Endothelial cell of umbilical vein (primary cell): Measurements from ENCODE around the gene ICAM1. TPM values are rescaled to one million over a fixed set of nuclear protein-coding genes. Genes with fewer than 3 reads are reported as not detected.

ENCODE experiments used
- BruUV-seq: library from RNA; stranded (reverse); fragments of 400-500 nt; replicated peaks from 2 replicates; lab custom pipeline; 2021; lab: Mats Ljungman, UMichigan
- CTCF ChIA-PET: fragments of 300-600, 350-600 bp; sonication (Branson Sonifier 250); formaldehyde crosslinking; loops from one replicate; lab custom pipeline; 2021; ENCODE audit warnings: antibody characterized with exemption, inconsistent platforms; lab: Charles Lee
- POLR2A ChIA-PET: fragments of 300-600, 350-600 bp; sonication (Branson Sonifier 250); formaldehyde crosslinking; loops from one replicate; lab custom pipeline; 2021; ENCODE audit warnings: antibody characterized with exemption, inconsistent platforms; lab: Charles Lee
- DNase-seq: peaks from one replicate; pipeline ENCODE4 v3.0.0-alpha.2; 2011; ENCODE audit warnings: low read depth, low spot score
- FAIRE-seq: peaks from 2 replicates; lab custom pipeline; 2011; peaks lifted over from hg19 to GRCh38; lab: Jason Lieb, UNC
- H2AFZ ChIP-seq: 2 replicates; pipeline ENCODE4 v1.6.0; 2012; ENCODE audit warnings: low read depth, low read length, control low read depth, inconsistent platforms
- H3K27ac ChIP-seq: 2 replicates; pipeline ENCODE4 v1.5.1; 2011; ENCODE audit warnings: low read depth, mild to moderate bottlenecking, control low read depth, low read length, moderate library complexity; ENCODE audit not compliant: insufficient read depth
- H3K27me3 ChIP-seq, 2 experiments: 2 replicates each; pipeline versions ENCODE4 v1.6.0 to v1.6.1; 2011; ENCODE audit warnings: low read length in 2 of 2, mixed read lengths in 1 of 2; ENCODE audit not compliant: control insufficient read depth in 2 of 2, insufficient read depth in 2 of 2
- H3K36me3 ChIP-seq, 2 experiments: 2 replicates in 1 of 2; 3 replicates in 1 of 2; pipeline ENCODE4 v1.5.1; 2011; ENCODE audit warnings: low read length in 2 of 2, mild to moderate bottlenecking in 1 of 2, moderate library complexity in 1 of 2; ENCODE audit not compliant: control insufficient read depth in 2 of 2, insufficient read depth in 2 of 2; ENCODE audit errors: extremely low read depth in 1 of 2
- H3K4me1 ChIP-seq: 3 replicates; pipeline ENCODE4 v1.5.1; 2011; ENCODE audit warnings: mild to moderate bottlenecking, low read length; ENCODE audit not compliant: control insufficient read depth, insufficient read depth; ENCODE audit errors: extremely low read depth
- H3K4me2 ChIP-seq: 2 replicates; pipeline ENCODE4 v1.6.1; 2011; ENCODE audit warnings: low read length, control low read depth, mixed read lengths; ENCODE audit not compliant: insufficient read depth
- H3K4me3 ChIP-seq, 3 experiments: fragments of 200-600 bp in 1 of 3; sonication (generic), shearing (Covaris generic) in 1 of 3; replicated peaks in 1 of 3; 2 replicates each; pipeline ENCODE4 v1.5.1; 2011 to 2016; ENCODE audit warnings: control low read depth in 3 of 3, low read length in 3 of 3, mild to moderate bottlenecking in 2 of 3, inconsistent platforms in 1 of 3, low read depth in 1 of 3, moderate library complexity in 1 of 3; ENCODE audit not compliant: insufficient read depth in 1 of 3
- H3K79me2 ChIP-seq: 2 replicates; pipeline ENCODE4 v1.6.0; 2012; ENCODE audit warnings: low read length, inconsistent platforms; ENCODE audit not compliant: control insufficient read depth, insufficient read depth
- H3K9ac ChIP-seq: replicated peaks from 2 replicates; pipeline ENCODE3; 2011; ENCODE audit warnings: low read length, control low read depth; ENCODE audit not compliant: insufficient read depth; ENCODE audit errors: extremely low read depth
- H3K9me1 ChIP-seq: replicated peaks from 3 replicates; pipeline ENCODE4 v1.6.0; 2011; ENCODE audit warnings: mild to moderate bottlenecking, low read length; ENCODE audit not compliant: control insufficient read depth, insufficient read depth; ENCODE audit errors: extremely low read depth
- H3K9me3 ChIP-seq: replicated peaks from 2 replicates; pipeline ENCODE4 v1.5.1; 2012; ENCODE audit warnings: low read length, inconsistent platforms; ENCODE audit not compliant: control insufficient read depth, insufficient read depth
- H4K20me1 ChIP-seq: replicated peaks from 2 replicates; pipeline ENCODE3; 2011; ENCODE audit warnings: mild to moderate bottlenecking, low read length; ENCODE audit not compliant: control insufficient read depth, insufficient read depth; ENCODE audit errors: extremely low read depth
- EZH2 ChIP-seq: IDR thresholded peaks from 2 replicates; pipeline ENCODE4 v1.6.1; 2012; ENCODE audit warnings: borderline replicate concordance, low read depth, mild to moderate bottlenecking, moderate library complexity, low read length, inconsistent platforms; ENCODE audit not compliant: severe bottlenecking
- GATA2 ChIP-seq: IDR thresholded peaks from 2 replicates; pipeline ENCODE4 v1.7.0; 2011; ENCODE audit warnings: low read depth, mild to moderate bottlenecking, moderate library complexity, mixed read lengths, low read length; ENCODE audit not compliant: insufficient read length, insufficient read depth
- JUN ChIP-seq: IDR thresholded peaks from 2 replicates; pipeline ENCODE4 v1.6.1; 2011; ENCODE audit warnings: borderline replicate concordance, low read depth; ENCODE audit not compliant: insufficient read length, insufficient read depth
- MAX ChIP-seq: IDR thresholded peaks from 2 replicates; pipeline ENCODE4 v1.6.1; 2011; ENCODE audit not compliant: insufficient read depth, insufficient read length
- dilution Hi-C: fragments of 300-500 bp; cut with MboI; formaldehyde crosslinking; loops from one replicate; pipeline ENCODE4 v1.15.0; 2019; ENCODE audit warnings: low sequenced_read_pairs; ENCODE audit not compliant: extremely low pct_ligation_motif_present
- intact Hi-C: fragments of 100-400 bp; cut with micrococcal nuclease; formaldehyde crosslinking; loops from one replicate; pipeline ENCODE4 v1.10.0; 2022
- polyA plus RNA-seq, 4 experiments: library from polyadenylated mRNA; depleted of rRNA in 3 of 4; stranded (reverse) in 3 of 4; unstranded in 1 of 4; fragments of >200 nt; gene quantifications; 2 replicates each; pipeline versions ENCODE4 v1.2.1 to v1.2.3, GENCODE V29; 2011 to 2012; ENCODE audit warnings: missing spikeins in 1 of 4
- total RNA-seq: library from RNA; stranded (reverse); gene quantifications from 2 replicates; pipeline ENCODE4 v1.2.3, GENCODE V29; 2021
- TF ChIP-seq, protein P1 (sequence below), 2 donors: IDR thresholded peaks; 1 replicate in 1 of 2; 2 replicates in 1 of 2; pipeline ENCODE4 v1.5.1; 2011; ENCODE audit warnings: low read length in 2 of 2, mild to moderate bottlenecking in 2 of 2, moderate library complexity in 2 of 2, control low read depth in 1 of 2, inconsistent platforms in 1 of 2, low read depth in 1 of 2; ENCODE audit not compliant: insufficient read depth in 1 of 2; ENCODE audit errors: extremely low read depth in 1 of 2

The ICAM1 gene
- total and polyA plus RNA-seq, 2 donors (not counting 3 experiments of a cell fraction or from before 2014, with no cell fraction given), result 20.5 to 30.4 TPM

DNA sequence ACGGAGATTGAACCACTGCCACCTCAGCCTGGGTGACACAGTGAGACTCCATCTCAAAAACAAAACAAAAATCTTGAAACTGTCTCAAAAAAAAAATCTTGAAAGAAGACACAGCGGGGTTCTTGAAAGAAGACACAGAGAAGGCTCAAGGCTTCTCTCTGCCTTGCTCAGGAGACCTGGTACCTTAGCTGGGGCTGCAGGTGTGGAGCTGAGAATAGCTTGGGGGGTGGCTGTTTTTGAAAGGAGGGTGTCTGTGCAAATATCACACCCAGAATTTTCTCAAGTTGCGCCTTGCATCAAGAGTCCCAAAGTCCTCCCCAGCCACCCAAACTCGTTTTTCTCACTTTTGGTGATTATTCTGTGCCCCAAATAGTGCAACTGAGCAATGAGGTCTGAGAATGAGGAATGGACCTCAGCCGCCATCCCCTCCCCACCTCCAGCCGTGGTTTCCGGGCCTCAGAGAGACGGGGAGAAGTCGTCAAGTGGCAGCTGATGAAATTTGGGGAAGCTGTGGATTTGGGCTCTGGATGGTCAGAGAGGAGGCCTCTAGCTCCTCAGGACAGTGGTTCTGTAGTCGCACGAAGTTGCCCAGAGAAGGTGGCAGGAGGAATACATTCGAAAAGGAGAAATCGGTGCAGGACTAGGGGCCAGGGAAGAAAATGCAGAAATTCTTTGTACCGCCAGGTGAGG is 48.6 kb upstream of the ICAM1 start:
- no peaks in the 10 kb centered on the region for H3K27me3 ChIP-seq
- H3K4me2 ChIP-seq, result no peak overlapping the region
- H3K79me2 ChIP-seq, result no peaks in the 10 kb centered on the region
- H3K4me3 ChIP-seq, result no peak overlapping the region
- intact Hi-C loops (no loop called here), dilution Hi-C loops (no loop called here)
- H4K20me1 ChIP-seq, result no peaks in the 10 kb centered on the region
- H2AFZ ChIP-seq, result no peak overlapping the region
- no peaks in the 10 kb centered on the region for H3K9me1 ChIP-seq
- FAIRE-seq (no peak), DNase-seq (no peak)
- POLR2A ChIA-PET, result no interaction called here
- no peaks in the 10 kb centered on the region for H3K4me1 ChIP-seq
- CTCF ChIA-PET, result interaction anchor here (0.5 kb wide), 1 partner anchor 8 kb away, joined by 3 read pairs; no protein-coding TSS in a partner anchor
- no TSS peak for BruUV-seq
- H3K27ac ChIP-seq, result no peak overlapping the region
- no peak for TF ChIP-seq JUN
- no peak for TF ChIP-seq MAX
- TF ChIP-seq EZH2, result no peak
- TF ChIP-seq GATA2, result no peak
- TF ChIP-seq, protein P1, sequence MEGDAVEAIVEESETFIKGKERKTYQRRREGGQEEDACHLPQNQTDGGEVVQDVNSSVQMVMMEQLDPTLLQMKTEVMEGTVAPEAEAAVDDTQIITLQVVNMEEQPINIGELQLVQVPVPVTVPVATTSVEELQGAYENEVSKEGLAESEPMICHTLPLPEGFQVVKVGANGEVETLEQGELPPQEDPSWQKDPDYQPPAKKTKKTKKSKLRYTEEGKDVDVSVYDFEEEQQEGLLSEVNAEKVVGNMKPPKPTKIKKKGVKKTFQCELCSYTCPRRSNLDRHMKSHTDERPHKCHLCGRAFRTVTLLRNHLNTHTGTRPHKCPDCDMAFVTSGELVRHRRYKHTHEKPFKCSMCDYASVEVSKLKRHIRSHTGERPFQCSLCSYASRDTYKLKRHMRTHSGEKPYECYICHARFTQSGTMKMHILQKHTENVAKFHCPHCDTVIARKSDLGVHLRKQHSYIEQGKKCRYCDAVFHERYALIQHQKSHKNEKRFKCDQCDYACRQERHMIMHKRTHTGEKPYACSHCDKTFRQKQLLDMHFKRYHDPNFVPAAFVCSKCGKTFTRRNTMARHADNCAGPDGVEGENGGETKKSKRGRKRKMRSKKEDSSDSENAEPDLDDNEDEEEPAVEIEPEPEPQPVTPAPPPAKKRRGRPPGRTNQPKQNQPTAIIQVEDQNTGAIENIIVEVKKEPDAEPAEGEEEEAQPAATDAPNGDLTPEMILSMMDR (IDR thresholded peaks at IDR 0.05; ENCODE audit: extremely low read depth in 1 of 2, insufficient read depth in 1 of 2, low read depth in 1 of 2, low read length in 2 of 2), result no peak
- no peaks in the 10 kb centered on the region for H3K36me3 ChIP-seq
- no peak overlapping the region for H3K9ac ChIP-seq
- no peaks in the 10 kb centered on the region for H3K9me3 ChIP-seq
